Hepatocyte (in vitro differentiated cells): ENCODE measurements around the gene TBL3. TPM values are rescaled to one million over a fixed set of nuclear protein-coding genes. Genes with fewer than 3 reads are reported as not detected.
A peak's percentile ranks its signal among the peaks of the same experiment; 100 is the strongest.

Source experiments
- DNase-seq: peaks from one replicate; pipeline ENCODE4 v3.0.0-alpha.2; 2016; ENCODE audit warnings: low spot score
- H2AFZ ChIP-seq: fragments of 200-600 bp; sonication (generic); 2 replicates; pipeline ENCODE4 v1.6.0; 2016; ENCODE audit warnings: antibody characterized with exemption, mild to moderate bottlenecking
- H3K27ac ChIP-seq: fragments of 200-600 bp; sonication (generic); 2 replicates; pipeline ENCODE4 v1.5.1; 2016; ENCODE audit warnings: mild to moderate bottlenecking
- H3K27me3 ChIP-seq: fragments of 200-600 bp; sonication (generic); 2 replicates; pipeline ENCODE4 v1.6.1; 2016
- H3K36me3 ChIP-seq: fragments of 200-600 bp; sonication (generic); replicated peaks from 2 replicates; pipeline ENCODE4 v1.5.1; 2016; ENCODE audit warnings: low read depth; ENCODE audit not compliant: insufficient read depth
- H3K4me1 ChIP-seq: fragments of 200-600 bp; sonication (generic); 2 replicates; pipeline ENCODE4 v1.5.1; 2016; ENCODE audit warnings: mild to moderate bottlenecking, moderate library complexity; ENCODE audit not compliant: insufficient read depth
- H3K4me2 ChIP-seq: fragments of 200-600 bp; sonication (generic); 2 replicates; pipeline ENCODE4 v1.6.0; 2016
- H3K4me3 ChIP-seq: fragments of 200-600 bp; sonication (generic); 2 replicates; pipeline ENCODE4 v1.5.1; 2016; ENCODE audit warnings: mild to moderate bottlenecking
- H3K79me2 ChIP-seq: fragments of 200-600 bp; sonication (generic); 2 replicates; pipeline ENCODE4 v1.6.0; 2017; ENCODE audit warnings: mild to moderate bottlenecking
- H3K9me2 ChIP-seq: fragments of 200-600 bp; sonication (generic); replicated peaks from 2 replicates; pipeline ENCODE4 v1.6.0; 2017; ENCODE audit warnings: mild to moderate bottlenecking; ENCODE audit not compliant: insufficient read depth
- H3K9me3 ChIP-seq: fragments of 200-600 bp; sonication (generic); 2 replicates; pipeline ENCODE4 v1.5.1; 2016; ENCODE audit warnings: low read depth, mild to moderate bottlenecking
- H4K20me1 ChIP-seq: fragments of 200-600 bp; sonication (generic); 2 replicates; pipeline ENCODE4 v1.6.0; 2016; ENCODE audit warnings: mild to moderate bottlenecking; ENCODE audit not compliant: insufficient read depth, poor library complexity, severe bottlenecking
- EZH2 ChIP-seq: fragments of 200-600 bp; sonication (generic); IDR thresholded peaks from 2 replicates; pipeline ENCODE4 v1.6.1; 2016; ENCODE audit warnings: antibody characterized with exemption, mild to moderate bottlenecking, borderline replicate concordance
- EZH2phosphoT487 ChIP-seq: fragments of 200-600 bp; sonication (generic); IDR thresholded peaks from one replicate; pipeline ENCODE4 v1.6.1; 2018; ENCODE audit warnings: antibody characterized with exemption, mild to moderate bottlenecking, low read depth, moderate library complexity; ENCODE audit not compliant: unreplicated experiment, severe bottlenecking
- WGBS: methylation state at CpG from one replicate; pipeline ENCODE4 v1.1.6; 2016; ENCODE audit warnings: low lambda C conversion rate; ENCODE audit errors: missing lambda C conversion rate; 5-methylcytosine and 5-hydroxymethylcytosine counted together
- polyA plus RNA-seq: library from polyadenylated mRNA; unstranded; fragments of >200 nt; fragmentation: Nextera tagmentation; extraction: Ambion mirVana; gene quantifications from 2 replicates; pipeline ENCODE4 v1.2.1, GENCODE V29; 2016
- total RNA-seq: library from RNA; depleted of rRNA; stranded (reverse); fragments of >200 nt; gene quantifications from 2 replicates; pipeline ENCODE4 v1.2.3, GENCODE V29; 2014
- TF ChIP-seq, protein P1 (sequence below): fragments of 200-600 bp; sonication (generic); IDR thresholded peaks from 2 replicates; pipeline ENCODE4 v1.5.1; 2016; ENCODE audit warnings: antibody characterized with exemption, mild to moderate bottlenecking; ENCODE audit not compliant: poor library complexity

Gene TBL3
- total and polyA plus RNA-seq, 2 experiments from 2014 or later: 24.2 to 48.5 TPM

DNA sequence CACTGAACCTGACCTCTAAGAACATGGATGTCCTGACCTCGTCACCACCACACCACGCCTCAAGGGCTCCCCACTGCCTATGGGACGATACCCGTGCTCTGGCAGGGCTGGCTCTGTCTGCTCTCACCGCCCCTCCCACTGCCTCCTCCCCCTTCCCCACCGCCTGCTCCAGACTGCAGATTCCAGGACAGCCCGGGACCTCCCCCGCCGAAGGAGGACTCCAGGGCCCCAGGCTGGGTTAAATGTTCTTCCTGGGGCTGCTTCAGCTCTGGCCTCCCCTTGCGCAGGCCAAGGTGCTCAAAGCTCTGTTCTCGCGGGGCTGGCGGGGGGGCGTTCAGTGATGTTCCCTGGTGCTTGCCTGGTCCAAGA lies 50.9 kb downstream of the TBL3 start:
- H3K4me3 ChIP-seq: no peak overlapping the region
- WGBS: 4% methylated on average over 13 of the region's 14 CpGs
- H4K20me1 ChIP-seq: peaks cover 3% of the 10 kb centered on the region
- DNase-seq: peak; percentile 69
- peak overlapping the region; percentile 15 for H3K27ac ChIP-seq
- peaks cover 36% of the 10 kb centered on the region for H3K4me1 ChIP-seq
- H3K9me2 ChIP-seq: no peaks in the 10 kb centered on the region
- peak overlapping the region; percentile 60 for H2AFZ ChIP-seq
- no peaks in the 10 kb centered on the region for H3K9me3 ChIP-seq
- H3K79me2 ChIP-seq: peaks cover 8% of the 10 kb centered on the region
- TF ChIP-seq, protein P1, sequence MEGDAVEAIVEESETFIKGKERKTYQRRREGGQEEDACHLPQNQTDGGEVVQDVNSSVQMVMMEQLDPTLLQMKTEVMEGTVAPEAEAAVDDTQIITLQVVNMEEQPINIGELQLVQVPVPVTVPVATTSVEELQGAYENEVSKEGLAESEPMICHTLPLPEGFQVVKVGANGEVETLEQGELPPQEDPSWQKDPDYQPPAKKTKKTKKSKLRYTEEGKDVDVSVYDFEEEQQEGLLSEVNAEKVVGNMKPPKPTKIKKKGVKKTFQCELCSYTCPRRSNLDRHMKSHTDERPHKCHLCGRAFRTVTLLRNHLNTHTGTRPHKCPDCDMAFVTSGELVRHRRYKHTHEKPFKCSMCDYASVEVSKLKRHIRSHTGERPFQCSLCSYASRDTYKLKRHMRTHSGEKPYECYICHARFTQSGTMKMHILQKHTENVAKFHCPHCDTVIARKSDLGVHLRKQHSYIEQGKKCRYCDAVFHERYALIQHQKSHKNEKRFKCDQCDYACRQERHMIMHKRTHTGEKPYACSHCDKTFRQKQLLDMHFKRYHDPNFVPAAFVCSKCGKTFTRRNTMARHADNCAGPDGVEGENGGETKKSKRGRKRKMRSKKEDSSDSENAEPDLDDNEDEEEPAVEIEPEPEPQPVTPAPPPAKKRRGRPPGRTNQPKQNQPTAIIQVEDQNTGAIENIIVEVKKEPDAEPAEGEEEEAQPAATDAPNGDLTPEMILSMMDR: no peak
- no peak for TF ChIP-seq EZH2phosphoT487
- TF ChIP-seq EZH2: no peak
- H3K36me3 ChIP-seq: no peaks in the 10 kb centered on the region
- H3K4me2 ChIP-seq: peak overlapping the region; percentile 80
- H3K27me3 ChIP-seq: peaks cover 21% of the 10 kb centered on the region

DNA sequence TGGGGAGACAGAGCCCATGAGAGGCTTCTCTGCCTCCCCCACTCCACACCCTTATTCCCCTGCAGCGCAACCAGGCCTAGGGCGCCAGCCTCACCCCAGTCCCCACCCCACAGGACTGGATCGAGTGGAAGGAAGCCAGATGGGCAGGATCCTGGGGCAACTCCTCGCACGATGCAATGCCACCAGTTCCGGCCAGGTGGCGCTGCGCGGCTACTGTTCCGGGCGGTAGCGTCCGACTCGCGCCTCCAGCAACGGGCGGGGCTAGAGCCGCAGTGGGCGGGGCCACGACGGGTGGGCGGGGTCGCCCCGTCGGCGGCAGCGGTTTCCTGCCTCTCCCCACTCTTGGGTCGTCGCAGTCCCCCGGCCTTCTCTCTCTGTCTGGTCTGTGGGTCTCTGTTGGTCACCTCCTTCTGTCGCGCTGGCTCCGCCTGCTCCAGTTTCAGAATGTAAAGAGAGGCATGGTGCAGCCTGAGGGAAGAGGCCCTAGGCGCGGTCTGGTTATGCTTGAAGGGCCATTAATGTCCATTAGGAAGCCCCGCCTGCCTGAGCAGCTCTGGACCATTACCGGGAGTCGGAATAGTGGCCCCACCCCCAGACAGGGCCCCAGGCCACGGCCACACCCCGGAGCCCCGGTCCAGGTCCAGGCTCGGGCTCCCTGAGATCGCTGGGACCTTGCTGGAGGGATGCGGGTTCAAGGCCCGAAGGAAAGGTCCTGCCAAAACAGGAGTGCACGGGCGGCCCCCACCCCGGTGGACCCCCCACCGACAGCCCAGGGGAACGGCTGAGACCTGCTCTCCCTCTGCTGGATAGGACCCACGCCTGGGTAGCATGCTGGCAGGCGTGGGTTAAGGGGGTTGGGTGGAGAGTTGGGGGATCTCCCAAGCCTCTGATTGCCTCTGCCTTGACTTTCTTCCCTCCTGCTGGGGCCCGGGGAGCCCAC lies 51.5 kb downstream of the TBL3 start:
- peaks cover 21% of the 10 kb centered on the region for H3K27me3 ChIP-seq
- 15% methylated on average over 49 of the region's 53 CpGs for WGBS

DNA sequence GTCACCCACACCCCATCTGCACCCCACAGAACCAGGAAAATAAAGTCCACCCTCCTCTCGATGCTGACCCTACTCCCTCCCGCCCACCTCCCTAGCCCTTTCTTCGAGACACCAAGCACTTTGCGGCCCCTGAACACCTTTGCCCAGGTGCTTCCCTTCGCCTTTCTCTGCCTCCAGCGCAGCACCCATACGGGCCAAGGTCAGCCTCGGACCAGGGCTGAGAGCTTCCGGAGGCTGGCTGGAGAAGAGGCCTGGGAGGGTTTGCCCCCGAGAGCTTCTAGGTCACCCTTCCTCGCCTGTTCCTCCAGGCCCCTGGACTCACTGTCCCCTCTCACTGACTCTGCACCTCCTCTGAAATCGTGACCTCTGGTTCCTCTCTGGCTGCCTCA lies 52.2 kb downstream of the TBL3 start:
- H3K9me3 ChIP-seq: no peaks in the 10 kb centered on the region
- peaks cover 18% of the 10 kb centered on the region for H3K27me3 ChIP-seq
- H3K4me2 ChIP-seq: peak overlapping the region; percentile 76
- H4K20me1 ChIP-seq: peaks cover 8% of the 10 kb centered on the region
- no peak overlapping the region for H3K4me3 ChIP-seq
- TF ChIP-seq EZH2phosphoT487: no peak
- TF ChIP-seq EZH2: no peak
- TF ChIP-seq, protein P1: no peak
- H2AFZ ChIP-seq: no peak overlapping the region
- peaks cover 20% of the 10 kb centered on the region for H3K79me2 ChIP-seq
- H3K4me1 ChIP-seq: peaks cover 45% of the 10 kb centered on the region
- no peak for DNase-seq
- H3K9me2 ChIP-seq: no peaks in the 10 kb centered on the region
- H3K27ac ChIP-seq: peak overlapping the region; percentile 82
- WGBS: 94% methylated on average over 12 of the region's 12 CpGs
- H3K36me3 ChIP-seq: no peaks in the 10 kb centered on the region

More for the DNA sequence above, 51.5 kb downstream of the TBL3 start:
- peak overlapping the region; percentile 60 for H2AFZ ChIP-seq
- peak overlapping the region; percentile 80 for H3K4me2 ChIP-seq
- peaks cover 8% of the 10 kb centered on the region for H4K20me1 ChIP-seq
- H3K9me2 ChIP-seq: no peaks in the 10 kb centered on the region
- no peaks in the 10 kb centered on the region for H3K36me3 ChIP-seq
- no peak overlapping the region for H3K4me3 ChIP-seq
- H3K4me1 ChIP-seq: peaks cover 42% of the 10 kb centered on the region
- no peak for TF ChIP-seq EZH2phosphoT487
- TF ChIP-seq, protein P1: peak; percentile 98
- TF ChIP-seq EZH2: no peak
- H3K27ac ChIP-seq: peak overlapping the region; percentile 82
- peak; percentile 95 for DNase-seq
- peaks cover 14% of the 10 kb centered on the region for H3K79me2 ChIP-seq
- H3K9me3 ChIP-seq: no peaks in the 10 kb centered on the region
